Measurements from ENCODE around the gene FMO1.
"Not testable (repeated sequence)": the region's sequence is repeated elsewhere in the genome, so short reads cannot be mapped to it uniquely, and the experiment has no call there.

Gene FMO1

GRCh38 chr1:171270806-171271205, 22.5 kb downstream of the FMO1 start:
- no peaks in the 10 kb centered on the region for H3K36me3 ChIP-seq (ENCODE audit: control insufficient read depth in 5 of 5, insufficient read depth in 5 of 5, low read length in 5 of 5)
- no peak overlapping the region for H3K9ac ChIP-seq (ENCODE audit: low read length in 5 of 5)
- H3K4me3 ChIP-seq (ENCODE audit: low read depth in 1 of 5, low read length in 5 of 5) = no peak overlapping the region

GRCh38 chr1:171277534-171277933, 29.2 kb downstream of the FMO1 start:
- Histone ChIP-seq H3K9me3 (ENCODE audit: control insufficient read depth in 5 of 5, low read length in 5 of 5) (no peaks in the 10 kb centered on the region), H3K4me1 (ENCODE audit: control insufficient read depth in 5 of 5, insufficient read depth in 5 of 5, low read length in 5 of 5) (no peaks in the 10 kb centered on the region), H3K9ac (ENCODE audit: low read length in 5 of 5) (no peak overlapping the region), H3K27me3 (ENCODE audit: control insufficient read depth in 5 of 5, insufficient read depth in 4 of 5, low read length in 5 of 5) (no peaks in the 10 kb centered on the region), H3K36me3 (ENCODE audit: control insufficient read depth in 5 of 5, insufficient read depth in 5 of 5, low read length in 5 of 5) (no peaks in the 10 kb centered on the region), H3K4me3 (ENCODE audit: low read depth in 1 of 5, low read length in 5 of 5) (no peak overlapping the region), H3K27ac (ENCODE audit: low read depth, low read length) (no peak overlapping the region)

More at GRCh38 chr1:171270806-171271205, 22.5 kb downstream of the FMO1 start:
- H3K9me3 ChIP-seq (ENCODE audit: control insufficient read depth in 5 of 5, low read length in 5 of 5) = no peaks in the 10 kb centered on the region
- H3K27me3 ChIP-seq (ENCODE audit: control insufficient read depth in 5 of 5, insufficient read depth in 4 of 5, low read length in 5 of 5) = no peaks in the 10 kb centered on the region
- H3K4me1 ChIP-seq (ENCODE audit: control insufficient read depth in 5 of 5, insufficient read depth in 5 of 5, low read length in 5 of 5) = no peaks in the 10 kb centered on the region
- H3K27ac ChIP-seq (ENCODE audit: low read depth, low read length) = no peak overlapping the region

- H3K27ac ChIP-seq (ENCODE audit: low read depth, low read length) = no peak overlapping the region
- no peaks in the 10 kb centered on the region for H3K9me3 ChIP-seq (ENCODE audit: control insufficient read depth in 5 of 5, low read length in 5 of 5)
- no peak overlapping the region for H3K4me3 ChIP-seq (ENCODE audit: low read depth in 1 of 5, low read length in 5 of 5)
- H3K36me3 ChIP-seq (ENCODE audit: control insufficient read depth in 5 of 5, insufficient read depth in 5 of 5, low read length in 5 of 5) = no peaks in the 10 kb centered on the region
- no peaks in the 10 kb centered on the region for H3K27me3 ChIP-seq (ENCODE audit: control insufficient read depth in 5 of 5, insufficient read depth in 4 of 5, low read length in 5 of 5)
- H3K9ac ChIP-seq (ENCODE audit: low read length in 5 of 5) = no peak overlapping the region
- no peaks in the 10 kb centered on the region for H3K4me1 ChIP-seq (ENCODE audit: control insufficient read depth in 5 of 5, insufficient read depth in 5 of 5, low read length in 5 of 5)
Measured at GRCh38 chr1:171279234-171279633, 30.9 kb downstream of the FMO1 start.

GRCh38 chr1:171279678-171280077, 31.4 kb downstream of the FMO1 start:
- Histone ChIP-seq H3K9me3 (ENCODE audit: control insufficient read depth in 5 of 5, low read length in 5 of 5) (no peaks in the 10 kb centered on the region), H3K4me1 (ENCODE audit: control insufficient read depth in 5 of 5, insufficient read depth in 5 of 5, low read length in 5 of 5) (no peaks in the 10 kb centered on the region), H3K27ac (ENCODE audit: low read depth, low read length) (no peak overlapping the region), H3K27me3 (ENCODE audit: control insufficient read depth in 5 of 5, insufficient read depth in 4 of 5, low read length in 5 of 5) (no peaks in the 10 kb centered on the region), H3K36me3 (ENCODE audit: control insufficient read depth in 5 of 5, insufficient read depth in 5 of 5, low read length in 5 of 5) (no peaks in the 10 kb centered on the region), H3K9ac (ENCODE audit: low read length in 5 of 5) (no peak overlapping the region), H3K4me3 (ENCODE audit: low read depth in 1 of 5, low read length in 5 of 5) (no peak overlapping the region)

- H3K36me3 ChIP-seq (ENCODE audit: control insufficient read depth in 5 of 5, insufficient read depth in 5 of 5, low read length in 5 of 5) = no peaks in the 10 kb centered on the region
- H3K27ac ChIP-seq (ENCODE audit: low read depth, low read length) = no peak overlapping the region
Measured at GRCh38 chr1:171280599-171280998, 32.3 kb downstream of the FMO1 start.

GRCh38 chr1:171286032-171286705, 37.9 kb downstream of the FMO1 start:
- H3K36me3 ChIP-seq (ENCODE audit: control insufficient read depth in 5 of 5, insufficient read depth in 5 of 5, low read length in 5 of 5) = no peaks in the 10 kb centered on the region
- H3K4me3 ChIP-seq (ENCODE audit: low read depth in 1 of 5, low read length in 5 of 5) = no peak overlapping the region
- H3K27ac ChIP-seq (ENCODE audit: low read depth, low read length) = no peak overlapping the region
- H3K4me1 ChIP-seq (ENCODE audit: control insufficient read depth in 5 of 5, insufficient read depth in 5 of 5, low read length in 5 of 5) = no peaks in the 10 kb centered on the region
- H3K9ac ChIP-seq (ENCODE audit: low read length in 5 of 5) = no peak overlapping the region
- H3K9me3 ChIP-seq (ENCODE audit: control insufficient read depth in 5 of 5, low read length in 5 of 5) = no peaks in the 10 kb centered on the region
- no peaks in the 10 kb centered on the region for H3K27me3 ChIP-seq (ENCODE audit: control insufficient read depth in 5 of 5, insufficient read depth in 4 of 5, low read length in 5 of 5)

More at GRCh38 chr1:171280599-171280998, 32.3 kb downstream of the FMO1 start:
- H3K4me1 ChIP-seq (ENCODE audit: control insufficient read depth in 5 of 5, insufficient read depth in 5 of 5, low read length in 5 of 5) = no peaks in the 10 kb centered on the region
- H3K9ac ChIP-seq (ENCODE audit: low read length in 5 of 5) = no peak overlapping the region
- no peaks in the 10 kb centered on the region for H3K9me3 ChIP-seq (ENCODE audit: control insufficient read depth in 5 of 5, low read length in 5 of 5)
- H3K27me3 ChIP-seq (ENCODE audit: control insufficient read depth in 5 of 5, insufficient read depth in 4 of 5, low read length in 5 of 5) = no peaks in the 10 kb centered on the region
- no peak overlapping the region for H3K4me3 ChIP-seq (ENCODE audit: low read depth in 1 of 5, low read length in 5 of 5)

GRCh38 chr1:171290621-171291020, 42.3 kb downstream of the FMO1 start:
- H3K9ac ChIP-seq (ENCODE audit: low read length in 5 of 5) = no peak overlapping the region
- no peaks in the 10 kb centered on the region for H3K36me3 ChIP-seq (ENCODE audit: control insufficient read depth in 5 of 5, insufficient read depth in 5 of 5, low read length in 5 of 5)
- H3K4me1 ChIP-seq (ENCODE audit: control insufficient read depth in 5 of 5, insufficient read depth in 5 of 5, low read length in 5 of 5) = no peaks in the 10 kb centered on the region
- no peak overlapping the region for H3K27ac ChIP-seq (ENCODE audit: low read depth, low read length)
- no peaks in the 10 kb centered on the region for H3K9me3 ChIP-seq (ENCODE audit: control insufficient read depth in 5 of 5, low read length in 5 of 5)
- no peak overlapping the region for H3K4me3 ChIP-seq (ENCODE audit: low read depth in 1 of 5, low read length in 5 of 5)
- no peaks in the 10 kb centered on the region for H3K27me3 ChIP-seq (ENCODE audit: control insufficient read depth in 5 of 5, insufficient read depth in 4 of 5, low read length in 5 of 5)

GRCh38 chr1:171292799-171293198, 44.5 kb downstream of the FMO1 start:
- Histone ChIP-seq H3K36me3 (ENCODE audit: control insufficient read depth in 5 of 5, insufficient read depth in 5 of 5, low read length in 5 of 5) (no peaks in the 10 kb centered on the region), H3K4me1 (ENCODE audit: control insufficient read depth in 5 of 5, insufficient read depth in 5 of 5, low read length in 5 of 5) (no peaks in the 10 kb centered on the region), H3K27me3 (ENCODE audit: control insufficient read depth in 5 of 5, insufficient read depth in 4 of 5, low read length in 5 of 5) (peaks cover 0 to 4% (median 0%) of the 10 kb centered on the region in 5 donors), H3K27ac (ENCODE audit: low read depth, low read length) (no peak overlapping the region), H3K9me3 (ENCODE audit: control insufficient read depth in 5 of 5, low read length in 5 of 5) (no peaks in the 10 kb centered on the region), H3K4me3 (ENCODE audit: low read depth in 1 of 5, low read length in 5 of 5) (no peak overlapping the region), H3K9ac (ENCODE audit: low read length in 5 of 5) (no peak overlapping the region)

GRCh38 chr1:171295383-171295782, 47.1 kb downstream of the FMO1 start:
- not testable (repeated sequence) for H3K9ac ChIP-seq (ENCODE audit: low read length in 5 of 5); H3K9me3 ChIP-seq (ENCODE audit: control insufficient read depth in 5 of 5, low read length in 5 of 5); H3K36me3 ChIP-seq (ENCODE audit: control insufficient read depth in 5 of 5, insufficient read depth in 5 of 5, low read length in 5 of 5); H3K27me3 ChIP-seq (ENCODE audit: control insufficient read depth in 5 of 5, insufficient read depth in 4 of 5, low read length in 5 of 5); H3K4me1 ChIP-seq (ENCODE audit: control insufficient read depth in 5 of 5, insufficient read depth in 5 of 5, low read length in 5 of 5); H3K4me3 ChIP-seq (ENCODE audit: low read depth in 1 of 5, low read length in 5 of 5); H3K27ac ChIP-seq (ENCODE audit: low read depth, low read length)

GRCh38 chr1:171295821-171296220, 47.5 kb downstream of the FMO1 start:
- H3K4me3 ChIP-seq (ENCODE audit: low read depth in 1 of 5, low read length in 5 of 5) = no peak overlapping the region
- no peak overlapping the region for H3K27ac ChIP-seq (ENCODE audit: low read depth, low read length)
- H3K36me3 ChIP-seq (ENCODE audit: control insufficient read depth in 5 of 5, insufficient read depth in 5 of 5, low read length in 5 of 5) = no peaks in the 10 kb centered on the region
- H3K9me3 ChIP-seq (ENCODE audit: control insufficient read depth in 5 of 5, low read length in 5 of 5) = peaks cover under 1 to 9% (median 7%) of the 10 kb centered on the region in 5 donors
- no peaks in the 10 kb centered on the region for H3K4me1 ChIP-seq (ENCODE audit: control insufficient read depth in 5 of 5, insufficient read depth in 5 of 5, low read length in 5 of 5)
- peaks cover 0 to 4% (median 0%) of the 10 kb centered on the region in 5 donors for H3K27me3 ChIP-seq (ENCODE audit: control insufficient read depth in 5 of 5, insufficient read depth in 4 of 5, low read length in 5 of 5)
- no peak overlapping the region for H3K9ac ChIP-seq (ENCODE audit: low read length in 5 of 5)
